Activated naive CD8-positive, alpha-beta T cell (primary cell): Measurements from ENCODE around the gene IL1R1.
A peak's percentile ranks its signal among the peaks of the same experiment; 100 is the strongest.

ENCODE experiments used
- H3K27ac Mint-ChIP-seq: one replicate; pipeline ENCODE4 v1.8.0; 2021; ENCODE audit warnings: mixed read lengths
- H3K27me3 Mint-ChIP-seq: one replicate; pipeline ENCODE4 v1.8.0; 2021; ENCODE audit warnings: mixed read lengths
- H3K36me3 Mint-ChIP-seq: one replicate; pipeline ENCODE4 v1.8.0; 2021; ENCODE audit warnings: mixed read lengths
- H3K4me1 Mint-ChIP-seq: one replicate; pipeline ENCODE4 v1.8.0; 2021; ENCODE audit warnings: low read depth, mixed read lengths
- H3K4me3 Mint-ChIP-seq: one replicate; pipeline ENCODE4 v1.8.0; 2021; ENCODE audit warnings: mild to moderate bottlenecking, mixed read lengths
- H3K9me3 Mint-ChIP-seq: one replicate; pipeline ENCODE4 v1.8.0; 2021; ENCODE audit warnings: low read depth, mixed read lengths

Gene IL1R1

DNA sequence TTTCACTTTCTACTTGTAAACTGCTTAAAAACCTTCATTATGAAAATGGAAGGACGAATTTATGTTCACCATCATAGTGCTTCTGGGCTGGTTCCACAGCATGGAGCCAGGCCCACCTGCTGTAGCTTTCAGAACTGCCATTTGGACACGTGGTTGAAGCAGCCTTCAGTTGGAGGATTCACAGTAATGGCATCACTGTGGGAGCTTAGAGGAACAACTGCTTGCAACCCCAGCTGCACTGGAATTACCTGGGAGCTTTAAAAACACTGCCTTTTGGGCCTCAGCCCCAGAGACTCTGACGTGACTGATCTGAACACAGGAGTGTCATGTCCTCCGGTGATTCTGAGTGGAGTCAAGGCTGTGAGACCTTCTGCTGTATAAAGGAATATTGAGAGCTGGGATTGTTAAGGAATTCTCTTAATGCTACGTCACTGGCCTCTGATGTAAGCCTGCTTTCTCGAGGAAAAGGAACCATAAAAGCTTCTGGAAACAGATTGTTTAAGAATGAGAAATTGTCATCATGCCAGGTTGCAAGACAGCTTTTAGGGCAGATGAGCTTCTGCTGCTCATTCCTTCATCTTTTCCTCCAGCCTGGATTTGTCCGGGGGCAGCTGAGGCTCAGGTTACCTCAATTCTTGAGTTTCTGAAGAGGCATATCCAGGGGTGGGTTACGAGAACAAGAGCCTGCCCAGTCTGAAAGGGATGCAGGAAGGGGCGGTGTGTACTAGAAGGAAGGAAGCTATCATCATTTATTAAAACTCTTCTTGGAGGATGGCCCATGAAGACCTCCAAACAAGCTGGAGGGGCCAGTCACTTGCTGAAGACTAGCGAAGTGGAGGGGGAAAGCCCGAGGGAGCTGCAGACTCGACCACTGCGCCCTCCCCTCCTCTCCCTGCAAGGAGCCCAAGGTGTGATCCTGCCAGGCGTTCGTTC, 1.3 kb upstream of the IL1R1 start:
- H3K27ac Mint-ChIP-seq, result no peak overlapping the region
- peaks cover 39% of the 10 kb centered on the region for H3K4me1 Mint-ChIP-seq
- H3K9me3 Mint-ChIP-seq, result peaks cover 6% of the 10 kb centered on the region
- H3K36me3 Mint-ChIP-seq, result peaks cover 20% of the 10 kb centered on the region
- H3K4me3 Mint-ChIP-seq, result peak overlapping the region; percentile 68
- H3K27me3 Mint-ChIP-seq, result peaks cover 8% of the 10 kb centered on the region

DNA sequence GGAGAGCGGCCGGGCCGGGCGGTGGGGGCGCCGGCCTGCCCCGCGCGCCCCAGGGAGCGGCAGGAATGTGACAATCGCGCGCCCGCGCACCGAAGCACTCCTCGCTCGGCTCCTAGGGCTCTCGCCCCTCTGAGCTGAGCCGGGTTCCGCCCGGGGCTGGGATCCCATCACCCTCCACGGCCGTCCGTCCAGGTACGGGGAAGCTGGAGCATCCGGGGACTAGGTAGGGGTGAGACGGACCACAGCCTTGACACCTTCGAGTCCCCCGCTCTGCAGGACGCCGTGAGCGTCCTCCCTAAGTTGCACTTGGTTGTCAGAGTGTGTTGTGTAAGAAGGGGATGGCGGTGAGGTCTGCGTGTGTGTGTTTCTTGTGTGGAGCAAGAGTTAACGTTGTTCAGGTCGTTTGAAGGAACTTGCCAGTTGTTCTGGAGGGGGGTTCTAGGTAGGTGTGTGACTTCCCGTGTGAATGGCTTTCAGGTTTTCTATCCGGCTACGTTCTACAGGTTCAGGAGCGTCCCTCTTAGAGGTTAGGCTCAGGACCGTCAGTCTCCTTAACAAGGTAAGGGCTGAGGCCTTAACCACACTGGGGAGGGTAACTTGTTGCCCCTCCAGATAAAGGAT, 393 bp downstream of the IL1R1 start:
- Mint-ChIP-seq H3K27ac (peak overlapping the region; percentile 10), H3K36me3 (peaks cover 24% of the 10 kb centered on the region), H3K27me3 (peaks cover 8% of the 10 kb centered on the region)

DNA sequence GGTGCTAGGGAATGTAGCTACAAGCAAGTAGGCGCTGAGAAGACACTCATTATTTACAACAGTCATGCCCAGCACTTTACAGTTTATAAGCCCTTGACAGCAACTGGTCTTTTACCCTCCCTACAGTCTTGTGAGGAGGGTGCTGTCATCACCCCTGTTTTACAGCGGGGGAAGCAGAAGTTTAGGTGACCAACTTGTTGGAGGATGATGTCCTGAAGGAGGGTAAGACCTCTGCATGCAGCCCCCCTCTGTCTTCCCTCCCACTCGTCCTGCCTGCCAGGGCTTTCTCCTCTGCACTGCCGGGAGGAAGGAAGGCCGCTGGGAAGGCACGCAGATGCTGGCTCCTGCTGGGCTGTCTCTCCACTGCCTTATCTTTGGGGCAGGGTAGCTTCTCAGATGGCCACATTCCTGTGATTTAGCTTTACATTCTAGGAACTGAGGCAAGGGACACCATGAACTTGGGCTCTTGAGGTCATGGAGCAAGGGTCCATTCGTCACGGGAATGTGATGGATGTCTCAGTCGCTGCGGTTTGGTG, 972 bp downstream of the IL1R1 start:
- Mint-ChIP-seq H3K27me3 (peaks cover 8% of the 10 kb centered on the region), H3K27ac (no peak overlapping the region), H3K36me3 (peaks cover 24% of the 10 kb centered on the region), H3K4me1 (peaks cover 32% of the 10 kb centered on the region), H3K9me3 (peaks cover 4% of the 10 kb centered on the region), H3K4me3 (peak overlapping the region; percentile 73)

More for the DNA sequence above, 393 bp downstream of the IL1R1 start:
- H3K9me3 Mint-ChIP-seq, result peaks cover 3% of the 10 kb centered on the region
- peak overlapping the region; percentile 73 for H3K4me3 Mint-ChIP-seq
- H3K4me1 Mint-ChIP-seq, result peaks cover 33% of the 10 kb centered on the region

DNA sequence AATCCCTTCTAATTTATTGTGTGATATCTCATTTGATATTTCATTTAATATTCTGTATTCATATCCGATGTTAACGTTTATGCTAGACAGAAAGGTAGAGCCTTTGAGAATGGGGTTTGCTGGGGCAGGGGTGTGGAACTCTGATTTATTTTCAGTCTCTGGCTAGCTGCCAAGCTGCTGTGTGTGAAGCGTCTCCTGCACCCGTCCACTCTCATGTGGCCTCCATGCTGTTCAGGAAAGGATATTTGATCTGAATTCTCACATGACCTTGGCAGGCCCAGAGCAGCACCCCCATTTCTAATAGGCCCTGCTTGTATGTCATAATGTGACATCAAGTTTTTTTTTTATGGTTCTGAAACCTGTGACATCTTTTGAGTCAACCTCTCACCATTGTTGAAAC, 1.6 kb downstream of the IL1R1 start:
- H3K9me3 Mint-ChIP-seq, result peaks cover 10% of the 10 kb centered on the region
- H3K36me3 Mint-ChIP-seq, result peaks cover 26% of the 10 kb centered on the region
- peaks cover 8% of the 10 kb centered on the region for H3K27me3 Mint-ChIP-seq
- H3K27ac Mint-ChIP-seq, result no peak overlapping the region
- no peak overlapping the region for H3K4me3 Mint-ChIP-seq
- peaks cover 30% of the 10 kb centered on the region for H3K4me1 Mint-ChIP-seq

DNA sequence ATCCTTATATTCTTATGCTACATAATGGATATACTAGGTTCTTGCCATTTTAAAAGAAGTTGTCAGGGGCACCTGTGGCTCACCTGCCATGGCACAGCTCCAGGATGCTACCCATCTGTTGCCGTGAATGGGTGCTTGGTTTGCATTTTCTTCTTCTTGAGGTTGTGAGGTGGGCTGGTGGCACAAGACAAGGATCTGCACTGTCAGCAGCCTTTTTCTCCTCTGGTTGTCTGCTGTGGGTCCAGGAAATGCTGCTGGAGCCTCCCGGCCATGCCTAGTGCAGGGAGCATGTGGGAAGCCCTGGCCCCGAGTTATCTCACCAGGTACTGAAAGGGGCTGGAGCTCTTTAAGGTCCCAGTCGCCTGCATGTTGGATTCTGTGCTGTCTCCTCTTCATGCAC, 2.6 kb downstream of the IL1R1 start:
- no peak overlapping the region for H3K4me3 Mint-ChIP-seq
- H3K36me3 Mint-ChIP-seq, result peaks cover 26% of the 10 kb centered on the region
- H3K9me3 Mint-ChIP-seq, result peaks cover 10% of the 10 kb centered on the region
- peaks cover 25% of the 10 kb centered on the region for H3K4me1 Mint-ChIP-seq
- H3K27me3 Mint-ChIP-seq, result peaks cover 8% of the 10 kb centered on the region
- no peak overlapping the region for H3K27ac Mint-ChIP-seq

DNA sequence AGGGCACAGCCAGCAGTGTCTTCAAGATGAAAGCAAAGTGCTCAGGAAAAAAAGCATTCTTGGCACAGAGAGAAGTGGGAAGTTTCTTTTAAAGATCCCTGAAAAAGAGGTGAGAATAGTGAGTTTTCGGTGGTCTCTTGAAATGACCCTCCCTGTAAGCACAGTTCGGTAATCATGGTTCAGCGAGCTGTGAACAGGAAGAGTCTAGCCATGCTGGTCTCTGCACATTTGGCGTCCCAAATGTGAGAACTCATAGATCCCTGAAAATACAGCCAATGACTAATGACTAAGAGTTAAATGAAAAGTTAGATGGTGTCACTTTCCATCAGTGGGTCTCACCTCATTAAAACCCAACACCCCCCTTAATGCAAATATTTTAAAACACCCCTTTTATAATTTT, 3.4 kb downstream of the IL1R1 start:
- H3K27me3 Mint-ChIP-seq, result peaks cover 8% of the 10 kb centered on the region
- H3K4me1 Mint-ChIP-seq, result peaks cover 25% of the 10 kb centered on the region
- no peak overlapping the region for H3K27ac Mint-ChIP-seq
- peaks cover 10% of the 10 kb centered on the region for H3K9me3 Mint-ChIP-seq
- peaks cover 31% of the 10 kb centered on the region for H3K36me3 Mint-ChIP-seq
- no peak overlapping the region for H3K4me3 Mint-ChIP-seq

DNA sequence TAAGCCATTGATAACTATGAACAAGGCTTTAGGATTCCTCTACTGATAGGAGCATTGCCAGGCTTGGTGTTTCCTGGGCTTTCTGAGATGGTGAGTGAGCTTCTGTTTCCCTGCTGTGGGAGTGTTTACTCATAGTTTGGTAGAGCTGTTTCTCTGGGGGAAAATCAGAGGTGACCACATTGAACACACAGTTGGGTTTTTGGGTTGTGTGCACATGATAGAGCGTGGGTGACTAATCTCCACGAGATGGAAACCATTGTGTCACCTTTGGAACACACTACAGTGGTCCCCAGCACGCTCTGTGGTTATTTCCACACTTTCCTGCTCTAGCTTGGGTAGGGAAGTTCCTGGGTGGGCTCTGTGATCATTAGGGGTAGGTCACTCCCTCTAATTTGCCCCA, 5.4 kb downstream of the IL1R1 start:
- H3K4me3 Mint-ChIP-seq, result no peak overlapping the region

DNA sequence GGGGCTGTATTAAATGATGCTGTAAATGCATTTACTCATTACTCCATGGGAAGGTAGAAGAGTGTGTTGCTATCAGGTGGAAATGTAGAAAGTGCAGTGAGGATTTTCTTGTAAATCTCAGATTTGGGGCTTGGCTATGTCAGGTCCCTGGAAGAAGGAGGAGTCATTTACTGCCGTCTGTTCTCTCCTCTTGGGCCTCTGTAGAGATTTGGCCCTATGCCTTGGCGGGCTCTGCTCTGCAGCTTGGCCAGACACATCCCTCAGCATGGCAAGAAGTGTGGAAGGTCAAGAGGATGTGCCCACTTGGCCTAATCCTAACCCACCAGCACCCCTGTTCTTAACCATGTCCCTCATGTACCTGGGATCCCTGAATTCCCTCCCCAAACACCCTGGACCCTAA, 6.7 kb downstream of the IL1R1 start:
- Mint-ChIP-seq H3K9me3 (peaks cover 10% of the 10 kb centered on the region), H3K36me3 (peaks cover 26% of the 10 kb centered on the region), H3K4me3 (no peak overlapping the region), H3K4me1 (peaks cover 16% of the 10 kb centered on the region), H3K27me3 (no peaks in the 10 kb centered on the region), H3K27ac (peak overlapping the region; percentile 28)

More for the DNA sequence above, 5.4 kb downstream of the IL1R1 start:
- Mint-ChIP-seq H3K9me3 (peaks cover 10% of the 10 kb centered on the region), H3K27me3 (peaks cover 3% of the 10 kb centered on the region), H3K27ac (peak overlapping the region; percentile 85), H3K36me3 (peaks cover 29% of the 10 kb centered on the region), H3K4me1 (peaks cover 19% of the 10 kb centered on the region)

DNA sequence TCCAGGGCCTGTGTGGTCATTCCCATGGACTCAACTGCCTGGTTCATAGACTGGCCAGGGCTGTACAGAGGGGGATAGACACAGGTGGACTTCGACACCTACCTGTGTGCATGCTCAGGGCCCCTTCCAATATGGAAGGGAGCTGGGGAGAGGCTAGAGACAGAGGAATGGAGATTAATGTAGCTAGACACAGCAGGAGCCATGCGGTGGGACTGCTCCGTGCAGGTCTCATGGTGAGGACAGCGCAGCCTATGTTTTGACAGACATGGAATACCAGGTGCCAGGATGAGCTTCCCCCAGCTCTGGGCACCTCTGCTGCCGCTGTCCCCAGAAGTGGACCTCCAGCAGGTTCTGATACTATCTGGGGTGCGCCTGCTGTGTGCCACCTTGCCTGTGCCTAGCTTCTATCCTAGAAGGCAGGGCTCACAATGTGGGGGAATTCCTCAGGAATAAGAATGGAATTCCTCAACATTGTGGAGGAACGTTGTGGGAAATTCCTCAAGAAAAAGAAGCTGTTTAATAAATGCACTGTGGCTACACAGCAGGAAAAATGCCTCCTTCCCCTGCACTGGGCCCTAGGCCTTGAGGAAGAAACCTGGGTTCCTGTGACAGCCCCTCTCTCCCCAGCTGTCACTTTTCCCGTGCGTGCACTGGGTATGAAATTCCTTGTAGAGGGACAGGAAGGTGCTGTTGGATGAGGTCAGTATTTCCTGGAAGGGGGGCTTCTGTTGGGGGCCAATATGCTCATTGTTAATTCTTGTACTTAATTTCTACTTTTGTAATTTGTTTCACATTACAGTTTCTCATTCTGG, 7.3 kb downstream of the IL1R1 start:
- peaks cover 10% of the 10 kb centered on the region for H3K9me3 Mint-ChIP-seq
- peaks cover 25% of the 10 kb centered on the region for H3K36me3 Mint-ChIP-seq
- H3K4me3 Mint-ChIP-seq, result no peak overlapping the region
- peaks cover 16% of the 10 kb centered on the region for H3K4me1 Mint-ChIP-seq
- H3K27ac Mint-ChIP-seq, result no peak overlapping the region
- H3K27me3 Mint-ChIP-seq, result no peaks in the 10 kb centered on the region

DNA sequence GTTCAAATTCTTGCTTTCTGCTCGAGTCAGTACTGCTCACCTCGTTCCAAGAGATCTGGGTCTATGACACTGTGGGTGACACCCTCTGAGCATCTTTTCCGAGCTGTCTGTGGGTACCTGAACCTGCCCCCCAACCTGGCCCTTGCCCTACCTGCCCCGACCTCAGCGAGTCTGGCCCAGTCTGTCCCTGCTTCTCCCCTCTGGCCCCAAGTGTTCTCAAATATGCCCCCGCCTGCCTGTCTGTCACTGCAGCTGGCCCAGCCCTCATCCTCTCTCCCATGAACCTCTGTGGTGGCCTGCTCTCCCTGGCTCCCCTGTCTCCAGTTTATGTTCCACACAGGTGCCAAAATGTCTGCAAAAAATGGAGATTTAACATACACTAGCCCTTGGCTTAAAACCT, 11.8 kb downstream of the IL1R1 start:
- no peaks in the 10 kb centered on the region for H3K9me3 Mint-ChIP-seq
- H3K4me3 Mint-ChIP-seq, result no peak overlapping the region
- H3K27ac Mint-ChIP-seq, result no peak overlapping the region
- no peaks in the 10 kb centered on the region for H3K4me1 Mint-ChIP-seq
- H3K27me3 Mint-ChIP-seq, result no peaks in the 10 kb centered on the region
- peaks cover 9% of the 10 kb centered on the region for H3K36me3 Mint-ChIP-seq

DNA sequence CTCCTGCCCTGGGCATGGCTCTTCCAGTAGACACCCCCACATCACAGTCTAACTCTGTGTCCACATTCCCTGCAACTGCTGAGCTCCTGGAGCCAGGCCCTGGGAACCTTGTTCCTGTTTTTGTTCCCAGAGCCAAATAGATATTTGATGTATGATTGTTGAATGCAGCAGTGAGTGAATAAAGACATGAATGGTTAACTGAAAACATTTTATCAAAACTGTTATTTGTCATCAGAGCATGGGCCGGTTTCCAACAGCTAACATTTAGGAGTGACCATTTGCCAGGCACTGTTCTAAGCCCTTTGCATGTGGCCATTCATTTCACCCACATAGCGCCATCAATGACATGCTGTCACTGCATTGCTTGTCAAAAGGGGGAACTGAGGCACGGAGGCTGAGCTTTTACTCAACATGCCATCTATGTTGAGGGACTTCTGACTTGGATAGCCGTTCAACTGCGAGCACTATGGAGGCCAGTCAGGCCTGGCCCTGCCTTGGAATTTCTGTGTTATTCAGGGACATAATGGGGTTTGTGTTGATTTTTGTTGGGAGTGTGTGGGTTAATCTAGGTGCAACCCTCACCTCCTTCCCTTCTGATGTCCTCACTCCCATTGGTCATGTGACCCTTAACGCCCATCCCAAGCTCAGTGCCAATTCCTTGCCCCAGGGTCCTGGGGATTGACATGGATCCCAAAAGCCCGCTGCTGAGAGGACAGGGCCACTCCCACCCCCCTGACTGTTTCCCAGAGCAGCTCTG, 12.6 kb downstream of the IL1R1 start:
- Mint-ChIP-seq H3K9me3 (no peaks in the 10 kb centered on the region), H3K36me3 (peaks cover 9% of the 10 kb centered on the region)

DNA sequence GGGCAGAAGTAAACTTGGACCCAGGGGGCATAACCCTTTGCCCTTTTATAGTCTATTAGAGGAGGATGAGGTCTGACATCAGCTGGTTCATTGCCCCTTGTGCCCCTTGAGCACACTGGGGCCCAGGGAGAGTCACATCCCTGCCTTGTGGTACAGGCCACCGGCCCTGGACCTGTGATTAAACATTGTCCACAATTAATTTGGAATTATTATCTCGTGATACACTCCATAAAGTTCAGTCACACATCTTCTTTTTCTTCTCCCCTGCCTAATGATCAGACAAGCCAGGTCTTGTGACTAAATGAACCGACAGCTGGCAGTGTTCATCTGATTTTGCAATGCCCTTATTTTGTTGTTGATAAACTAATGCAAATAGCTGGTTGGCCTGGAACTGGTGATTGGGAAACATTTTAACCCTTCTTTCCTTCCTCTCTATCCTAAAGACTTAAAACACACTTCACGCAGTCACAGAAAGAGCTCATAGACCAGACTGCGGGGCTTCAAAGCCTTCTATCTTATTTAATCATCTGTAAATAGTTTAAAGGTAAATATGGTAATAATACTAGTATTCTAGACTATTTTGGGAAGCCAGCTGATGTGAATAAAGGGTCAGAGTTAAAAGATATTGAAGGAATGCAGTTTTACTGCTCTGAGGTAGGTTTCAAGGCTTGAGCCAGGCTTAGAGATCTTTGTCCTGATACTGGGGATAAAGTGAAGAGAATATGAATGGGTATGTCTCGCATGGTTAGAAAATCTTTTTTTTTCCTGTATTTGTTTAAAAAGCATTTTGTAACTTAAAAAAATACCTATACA, 13.4 kb downstream of the IL1R1 start:
- Mint-ChIP-seq H3K36me3 (peaks cover 4% of the 10 kb centered on the region), H3K27me3 (no peaks in the 10 kb centered on the region), H3K9me3 (no peaks in the 10 kb centered on the region), H3K4me3 (no peak overlapping the region), H3K4me1 (no peaks in the 10 kb centered on the region), H3K27ac (no peak overlapping the region)

More for the DNA sequence above, 12.6 kb downstream of the IL1R1 start:
- H3K27me3 Mint-ChIP-seq, result no peaks in the 10 kb centered on the region
- H3K4me3 Mint-ChIP-seq, result no peak overlapping the region
- H3K27ac Mint-ChIP-seq, result no peak overlapping the region
- no peaks in the 10 kb centered on the region for H3K4me1 Mint-ChIP-seq

DNA sequence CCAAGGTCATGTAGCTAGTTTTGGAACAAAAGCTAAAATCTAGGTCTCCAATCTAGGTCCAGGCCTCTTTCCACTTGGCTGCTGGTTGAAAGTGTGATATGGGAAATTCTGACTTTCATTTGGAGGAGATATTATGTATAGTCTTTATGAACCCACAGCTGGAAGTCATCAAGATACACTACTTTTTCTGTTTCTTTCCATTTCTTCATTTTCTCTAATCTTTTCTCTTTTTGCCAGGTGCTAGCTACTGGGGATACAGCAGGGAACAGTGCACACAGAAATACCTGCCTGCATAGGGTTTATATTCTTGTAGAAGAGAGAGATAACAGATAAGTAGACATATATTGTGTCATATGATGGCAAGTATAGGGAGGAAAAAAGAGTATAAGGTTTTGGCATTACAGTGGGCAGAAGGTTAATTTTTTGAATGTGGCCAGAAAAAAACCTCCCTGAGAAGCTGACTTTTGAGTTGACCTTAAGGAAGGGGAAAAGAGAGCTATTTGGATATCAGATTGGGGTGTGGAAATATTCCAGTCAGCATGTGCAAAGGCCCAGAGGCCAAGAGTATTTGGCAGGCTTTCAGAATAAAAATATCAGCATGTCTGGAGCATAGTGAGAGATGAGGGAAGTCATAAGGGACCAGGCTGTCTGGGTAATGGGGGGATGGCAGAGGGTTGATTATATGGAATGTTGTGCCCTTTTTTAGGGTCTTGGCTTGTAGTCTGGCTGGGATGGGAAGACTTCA, 15.6 kb downstream of the IL1R1 start:
- H3K27me3 Mint-ChIP-seq, result no peaks in the 10 kb centered on the region
- H3K4me1 Mint-ChIP-seq, result no peaks in the 10 kb centered on the region
- peaks cover 2% of the 10 kb centered on the region for H3K36me3 Mint-ChIP-seq
- no peak overlapping the region for H3K27ac Mint-ChIP-seq
- H3K9me3 Mint-ChIP-seq, result no peaks in the 10 kb centered on the region
- H3K4me3 Mint-ChIP-seq, result no peak overlapping the region
